ENCODE results near the gene MTSS2. TPM values are rescaled to one million over a fixed set of nuclear protein-coding genes. Genes with fewer than 3 reads are reported as not detected.
A peak's percentile ranks its signal among the peaks of the same experiment; 100 is the strongest.

Gene MTSS2
- total RNA-seq, 2 donors from 2014 or later = 57.3 to 58.5 TPM

- H3K4me3 ChIP-seq = no peak overlapping the region
- H3K36me3 ChIP-seq = no peaks in the 10 kb centered on the region
- H3K4me1 ChIP-seq (ENCODE audit: control insufficient read depth in 1 of 2, low read depth in 2 of 2) = peaks cover 56 to 89% of the 10 kb centered on the region in 2 donors
- H3K27me3 ChIP-seq (replicated peaks; ENCODE audit: insufficient read depth) = no peaks in the 10 kb centered on the region
- ATAC-seq (ENCODE audit: insufficient number of reproducible peaks, low FRiP score, low read depth) = no peak
- no peak for TF ChIP-seq CTCF (IDR thresholded peaks at IDR 0.05)
- H3K27ac ChIP-seq = peak overlapping the region; percentile 81 to 100
- DNase-seq (ENCODE audit: low spot score) = no peak
- H3K9me3 ChIP-seq = no peaks in the 10 kb centered on the region
These were observed 9.6 kb upstream of the MTSS2 start for GRCh38 chr16:70695331-70696070.

GRCh38 chr16:70694868-70695218 lies 9.0 kb upstream of the MTSS2 start:
- H3K9me3 ChIP-seq = no peaks in the 10 kb centered on the region
- H3K27ac ChIP-seq = peak overlapping the region; percentile 97 to 100
- peaks cover 55 to 89% of the 10 kb centered on the region in 2 donors for H3K4me1 ChIP-seq (ENCODE audit: control insufficient read depth in 1 of 2, low read depth in 2 of 2)
- no peak for DNase-seq (ENCODE audit: low spot score)
- TF ChIP-seq CTCF (IDR thresholded peaks at IDR 0.05) = no peak
- H3K36me3 ChIP-seq = no peaks in the 10 kb centered on the region
- no peak overlapping the region for H3K4me3 ChIP-seq
- ATAC-seq (ENCODE audit: insufficient number of reproducible peaks, low FRiP score, low read depth) = no peak
- no peaks in the 10 kb centered on the region for H3K27me3 ChIP-seq (replicated peaks; ENCODE audit: insufficient read depth)

- no peak for TF ChIP-seq CTCF (IDR thresholded peaks at IDR 0.05)
- Histone ChIP-seq H3K4me3 (no peak overlapping the region), H3K27me3 (replicated peaks; ENCODE audit: insufficient read depth) (no peaks in the 10 kb centered on the region), H3K9me3 (no peaks in the 10 kb centered on the region), H3K27ac (peak overlapping the region; percentile 97 to 100), H3K4me1 (ENCODE audit: control insufficient read depth in 1 of 2, low read depth in 2 of 2) (peaks cover 51 to 91% of the 10 kb centered on the region in 2 donors), H3K36me3 (no peaks in the 10 kb centered on the region)
- ATAC-seq (ENCODE audit: insufficient number of reproducible peaks, low FRiP score, low read depth) = no peak
- no peak for DNase-seq (ENCODE audit: low spot score)
These were observed 8.4 kb upstream of the MTSS2 start for GRCh38 chr16:70694088-70694867.

GRCh38 chr16:70692873-70693671 lies 7.2 kb upstream of the MTSS2 start:
- H3K4me1 ChIP-seq (ENCODE audit: control insufficient read depth in 1 of 2, low read depth in 2 of 2) = peaks cover 58 to 97% of the 10 kb centered on the region in 2 donors
- H3K4me3 ChIP-seq = no peak overlapping the region
- ATAC-seq (ENCODE audit: insufficient number of reproducible peaks, low FRiP score, low read depth) = no peak

More at GRCh38 chr16:70692873-70693671, 7.2 kb upstream of the MTSS2 start:
- peak overlapping the region; percentile 97 to 100 for H3K27ac ChIP-seq
- no peaks in the 10 kb centered on the region for H3K36me3 ChIP-seq
- no peaks in the 10 kb centered on the region for H3K27me3 ChIP-seq (replicated peaks; ENCODE audit: insufficient read depth)
- no peaks in the 10 kb centered on the region for H3K9me3 ChIP-seq
- no peak for TF ChIP-seq CTCF (IDR thresholded peaks at IDR 0.05)
- DNase-seq (ENCODE audit: low spot score) = no peak
